GM18511 (cell line): ENCODE results near the gene AFG1L.
"Not testable (repeated sequence)": the region's sequence is repeated elsewhere in the genome, so short reads cannot be mapped to it uniquely, and the experiment has no call there.

ENCODE experiments used
- ATAC-seq: cut with Tn5 transposase; IDR thresholded peaks from one replicate; pipeline ENCODE4 v1.9.1; 2021; ENCODE audit warnings: mild to moderate bottlenecking, moderate library complexity; ENCODE audit not compliant: unreplicated experiment

The AFG1L gene

DNA sequence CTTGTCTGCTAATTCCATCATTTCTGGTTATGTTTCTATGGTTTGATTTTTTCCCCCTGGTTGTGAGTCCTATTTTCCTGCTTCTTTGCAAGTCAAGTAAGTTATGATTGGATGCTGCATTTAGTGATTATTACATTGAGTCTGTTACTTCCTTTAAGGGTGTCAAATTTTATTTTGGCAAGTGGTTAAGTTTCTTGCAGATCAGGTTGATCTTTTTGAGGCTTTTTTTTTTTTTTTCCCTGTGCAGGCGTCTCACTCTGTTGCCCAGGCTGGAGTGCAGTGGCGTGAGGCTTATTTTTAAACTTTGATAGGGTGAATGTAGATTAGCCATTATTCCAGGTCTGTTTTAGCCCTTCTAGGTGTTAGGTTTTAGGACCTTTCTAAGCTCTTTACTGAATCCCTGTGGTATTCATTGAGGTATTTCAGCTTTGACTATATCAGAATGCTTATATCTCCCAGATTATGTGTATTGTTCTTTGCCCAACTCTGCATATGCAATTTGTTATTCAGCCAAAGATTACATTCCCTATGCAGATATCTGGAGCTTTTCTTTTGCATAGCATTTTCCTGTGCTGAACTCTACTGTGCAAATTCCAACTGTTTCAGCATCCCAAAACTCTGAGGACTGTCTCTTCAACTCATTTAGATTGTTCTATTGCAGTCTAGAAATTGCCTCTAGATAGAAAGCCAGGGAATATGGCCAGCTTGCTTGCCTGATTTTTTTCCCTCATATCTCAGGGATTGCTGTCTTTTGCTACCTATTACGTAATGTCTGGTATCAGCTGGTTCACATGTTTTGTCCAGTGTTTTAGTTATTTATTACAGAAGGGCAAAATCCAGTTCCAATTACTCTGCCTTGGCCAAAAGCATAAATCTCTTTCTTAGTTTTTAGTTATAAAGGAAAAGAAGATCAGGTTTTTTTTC, 113.3 kb downstream of the AFG1L start:
- ATAC-seq = no peak

- ATAC-seq = no peak
Measured at GRCh38 chr6:108408861-108409260, 114.0 kb downstream of the AFG1L start.

GRCh38 chr6:108416047-108416833, 121.4 kb downstream of the AFG1L start:
- ATAC-seq = not testable (repeated sequence)

DNA sequence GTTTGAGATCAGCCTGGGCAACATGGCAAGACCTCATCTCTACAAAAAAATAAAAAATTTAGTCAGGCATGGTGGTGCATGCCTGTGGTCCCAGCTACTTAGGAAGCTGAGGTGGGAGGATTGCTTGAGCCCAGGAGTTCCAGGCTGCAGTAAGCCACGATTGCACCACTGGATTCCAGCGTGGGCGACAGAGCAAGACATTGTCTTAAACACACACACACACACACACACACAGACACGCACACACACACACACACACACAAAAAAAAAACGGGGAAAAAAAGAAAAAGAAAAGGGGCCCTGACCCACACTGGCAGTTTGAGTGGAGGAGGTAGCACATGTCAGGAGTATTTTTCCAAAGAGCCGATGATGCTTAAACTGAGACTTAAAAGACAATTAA, 122.2 kb downstream of the AFG1L start:
- no peak for ATAC-seq

- no peak for ATAC-seq
Measured at GRCh38 chr6:108419474-108419873, 124.6 kb downstream of the AFG1L start.

DNA sequence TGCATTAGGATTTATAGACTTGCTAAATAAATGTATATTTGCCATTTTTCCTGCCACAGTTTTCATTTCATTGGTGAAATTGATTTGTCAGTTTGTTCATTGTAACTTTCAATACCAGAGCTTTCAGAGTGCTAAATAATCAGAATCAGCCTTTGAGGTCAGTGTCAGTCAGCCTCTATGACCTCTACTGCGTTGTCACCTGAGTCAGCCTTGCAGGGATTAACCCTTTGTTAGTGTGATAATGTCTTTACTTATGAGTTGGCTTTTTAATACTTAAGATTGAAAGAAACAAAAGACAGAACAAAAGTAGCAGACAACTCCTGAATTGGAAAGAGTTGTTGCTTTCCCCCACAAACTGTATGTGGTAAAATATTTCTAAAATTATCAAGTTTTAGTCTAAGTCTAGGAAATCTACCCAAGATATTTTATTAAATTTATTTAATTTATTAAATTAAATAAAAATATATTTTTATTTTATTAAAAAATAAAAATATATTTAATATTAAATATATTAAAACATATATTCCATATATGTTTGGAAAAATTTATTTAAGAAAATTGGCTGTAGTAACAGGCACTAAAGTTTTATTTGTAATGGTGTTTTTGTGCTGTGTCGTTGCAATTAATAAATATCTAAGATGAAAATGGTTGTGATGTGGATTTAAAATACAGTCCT, 125.2 kb downstream of the AFG1L start:
- no peak for ATAC-seq

- ATAC-seq = no peak
Measured at GRCh38 chr6:108421366-108421765, 126.5 kb downstream of the AFG1L start.

DNA sequence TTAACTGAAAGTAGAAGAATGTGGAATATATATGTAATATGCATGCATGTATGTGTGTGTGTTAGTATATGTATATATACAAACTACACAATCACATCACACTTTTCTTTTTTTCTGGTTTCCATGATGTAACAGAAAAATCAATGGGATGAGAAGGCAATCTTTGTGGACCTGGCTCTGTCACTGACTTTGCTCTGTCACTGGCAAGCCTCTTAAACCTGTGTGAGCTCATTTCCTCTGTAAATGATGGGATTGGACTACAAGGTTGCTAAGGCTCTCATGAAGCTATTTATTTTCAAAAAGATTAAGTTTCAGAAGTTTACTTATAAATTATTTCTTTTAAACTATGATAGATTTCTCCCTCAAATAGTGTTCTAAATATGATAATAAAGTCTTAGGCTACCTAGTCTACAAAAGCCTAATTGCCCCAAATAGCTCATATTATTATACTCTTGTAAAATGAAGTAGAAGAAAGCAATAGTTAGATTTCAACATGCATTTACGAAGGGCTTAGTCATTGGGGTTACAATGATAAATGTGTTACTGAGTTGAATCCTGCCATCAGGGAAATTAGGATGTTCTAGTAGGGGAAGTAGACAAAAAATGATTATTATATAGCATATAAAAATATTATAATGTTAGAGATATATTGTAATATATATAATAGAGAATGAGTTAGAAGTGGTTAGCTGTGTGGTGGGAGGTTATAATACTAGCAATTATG, 129.3 kb downstream of the AFG1L start:
- ATAC-seq = no peak

DNA sequence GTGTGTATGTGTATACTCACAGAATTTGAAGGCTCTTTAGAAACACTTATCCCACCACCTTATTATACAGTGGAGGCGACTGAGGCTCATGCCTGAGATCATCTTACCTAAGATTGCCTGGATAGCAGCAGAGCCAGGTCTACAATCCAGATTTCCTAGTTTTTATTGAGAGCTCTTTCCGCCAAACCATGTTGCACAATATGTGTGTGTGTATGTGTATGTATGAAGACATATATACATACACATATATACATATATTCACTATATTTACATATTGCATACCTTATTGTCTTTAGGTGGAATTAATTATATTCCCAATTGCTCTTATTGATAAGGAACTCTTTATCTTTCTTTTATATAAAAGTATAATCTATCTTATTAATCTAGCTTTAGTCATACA, 130.6 kb downstream of the AFG1L start:
- ATAC-seq = no peak

DNA sequence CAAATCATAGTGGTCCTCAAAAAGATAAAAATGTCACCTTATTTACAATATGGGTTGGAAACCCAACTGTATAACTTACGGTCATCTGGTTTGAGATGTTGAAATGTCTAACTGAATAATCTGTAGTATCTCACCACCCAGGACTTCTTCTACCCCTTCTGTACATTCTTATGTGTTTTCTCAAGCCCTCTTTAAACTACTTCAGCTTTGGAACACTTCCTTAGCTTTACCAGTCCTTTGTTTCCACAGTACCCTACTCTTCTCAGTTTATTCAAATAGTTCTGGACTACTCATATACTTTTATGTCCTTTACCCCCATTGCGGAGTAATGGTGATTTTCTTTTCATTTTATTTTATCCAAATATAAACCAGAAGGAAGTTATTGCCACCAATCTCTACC, 137.3 kb downstream of the AFG1L start:
- ATAC-seq = no peak

GRCh38 chr6:108432792-108433191, 137.9 kb downstream of the AFG1L start:
- no peak for ATAC-seq

- ATAC-seq = no peak
Measured at GRCh38 chr6:108434222-108434621, 139.4 kb downstream of the AFG1L start.

DNA sequence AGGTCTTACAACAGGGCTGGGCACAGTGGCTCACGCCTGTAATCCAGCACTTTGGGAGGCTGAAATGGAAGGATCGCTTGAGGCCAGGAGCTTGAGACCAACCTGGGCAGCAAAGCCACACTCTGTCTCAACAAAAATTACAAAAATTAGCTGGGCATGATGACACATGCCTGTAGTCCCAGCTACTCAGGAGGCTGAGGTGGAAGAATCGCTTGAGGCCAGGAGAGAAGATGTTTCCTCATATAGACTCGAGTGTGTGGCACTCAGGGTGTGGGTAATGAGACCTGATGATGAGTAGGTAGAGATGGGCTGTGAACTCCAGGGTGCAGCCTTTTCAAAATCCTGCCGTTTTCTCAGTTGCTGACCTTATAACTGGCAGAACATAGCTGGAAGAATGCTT, 140.5 kb downstream of the AFG1L start:
- no peak for ATAC-seq

GRCh38 chr6:108436771-108437170, 141.9 kb downstream of the AFG1L start:
- no peak for ATAC-seq

DNA sequence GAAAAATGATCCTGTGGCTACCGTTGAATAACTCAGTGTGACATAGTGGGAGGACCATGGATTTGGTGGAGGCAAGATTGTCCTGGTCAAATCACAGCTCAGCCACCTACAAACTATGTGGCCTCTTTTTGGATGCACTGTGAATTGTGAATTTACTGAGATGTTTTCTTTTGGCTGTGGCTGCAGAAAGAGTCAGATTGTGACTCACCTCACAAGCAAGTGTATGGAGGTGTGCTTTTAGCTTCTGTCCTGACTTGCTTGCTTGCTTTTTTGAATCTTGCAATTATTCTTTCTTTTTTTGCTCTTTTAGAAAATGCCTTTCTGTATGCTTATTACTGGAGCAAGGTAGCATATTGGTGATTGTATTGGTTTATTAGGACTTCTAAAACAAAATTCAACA, 143.0 kb downstream of the AFG1L start:
- ATAC-seq = no peak

DNA sequence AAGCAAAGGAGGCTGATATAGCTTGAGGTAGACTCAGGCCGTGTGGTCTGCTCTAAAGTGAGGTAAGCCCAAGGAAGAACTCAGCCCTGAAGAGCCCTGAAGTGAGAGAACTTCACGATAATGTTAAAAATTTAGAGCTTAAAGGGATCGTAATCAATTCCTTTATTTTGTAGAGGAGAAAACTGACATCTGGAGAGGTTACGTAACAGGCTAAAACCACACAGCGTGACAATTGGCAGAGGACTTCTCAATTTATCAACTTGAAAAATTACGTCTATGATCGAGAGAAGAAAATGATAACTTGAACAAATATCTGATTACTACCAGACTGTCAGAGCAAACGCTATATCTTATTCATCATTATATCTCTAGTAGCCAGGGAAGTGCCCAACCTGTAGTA, 144.1 kb downstream of the AFG1L start:
- no peak for ATAC-seq

GRCh38 chr6:108441141-108441540, 146.3 kb downstream of the AFG1L start:
- no peak for ATAC-seq

- no peak for ATAC-seq
Measured at GRCh38 chr6:108442770-108443520, 148.1 kb downstream of the AFG1L start.

- ATAC-seq = no peak
Measured at GRCh38 chr6:108446629-108447150, 151.8 kb downstream of the AFG1L start.

DNA sequence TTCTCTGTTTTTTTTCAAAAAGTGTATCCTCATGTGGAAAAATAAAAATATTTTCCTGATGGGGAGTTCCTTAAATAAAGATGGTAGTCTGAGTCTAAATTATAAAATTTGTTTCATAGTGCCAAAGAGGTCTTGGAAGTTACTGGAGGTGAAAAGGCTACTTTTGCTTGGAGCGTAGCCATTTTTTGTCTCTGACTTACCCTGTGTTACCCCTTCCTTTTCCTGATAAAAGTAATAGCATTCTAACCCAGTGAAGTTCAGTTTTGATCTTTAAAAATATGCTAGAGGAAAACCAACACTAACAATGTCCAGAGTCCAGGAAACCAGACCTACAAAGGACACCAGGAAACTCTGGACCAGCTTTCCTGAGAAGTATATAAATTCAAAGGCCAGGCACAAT, 153.6 kb downstream of the AFG1L start:
- no peak for ATAC-seq
